HFFc6 (cell line): Measurements from ENCODE around the gene CCDC197. TPM values are rescaled to one million over a fixed set of nuclear protein-coding genes. Genes with fewer than 3 reads are reported as not detected.
A peak's percentile ranks its signal among the peaks of the same experiment; 100 is the strongest.

Source experiments
- DNase-seq: peaks from one replicate; pipeline ENCODE4 v3.0.0-alpha.2; 2018
- H3K27ac Mint-ChIP-seq: 2 replicates; pipeline ENCODE4 v1.8.0; 2020; ENCODE audit warnings: mild to moderate bottlenecking, mixed read lengths
- H3K27me3 Mint-ChIP-seq: 2 replicates; pipeline ENCODE4 v1.8.0; 2021; ENCODE audit warnings: mild to moderate bottlenecking, moderate library complexity, mixed read lengths; ENCODE audit not compliant: insufficient read depth
- H3K36me3 Mint-ChIP-seq: 2 replicates; pipeline ENCODE4 v1.8.0; 2021; ENCODE audit warnings: low read depth, mixed read lengths
- H3K4me1 Mint-ChIP-seq: 2 replicates; pipeline ENCODE4 v1.8.0; 2020; ENCODE audit warnings: low read depth, mixed read lengths
- H3K4me3 Mint-ChIP-seq: 2 replicates; pipeline ENCODE4 v1.8.0; 2020; ENCODE audit warnings: mild to moderate bottlenecking, moderate library complexity, mixed read lengths
- H3K9me3 Mint-ChIP-seq: 2 replicates; pipeline ENCODE4 v1.8.0; 2020; ENCODE audit warnings: mild to moderate bottlenecking, mixed read lengths
- total RNA-seq, 6 experiments: library from RNA; stranded (reverse); fragmentation: NEBNext Ultra II Directional; extraction: Animal tissue kit (Norgen Biotek cat#: 25700); gene quantifications; 2 replicates in 1 of 6; 3 replicates in 5 of 6; pipeline ENCODE4 v1.2.3, GENCODE V29; 2021
- TF ChIP-seq, protein P1 (sequence below): fragments of 200-600 bp; sonication (generic); IDR thresholded peaks from 2 replicates; pipeline ENCODE4 v1.5.0; 2021; ENCODE audit warnings: antibody characterized with exemption, mild to moderate bottlenecking

CCDC197 gene
- total RNA-seq, 6 experiments from 2014 or later, result not detected

DNA sequence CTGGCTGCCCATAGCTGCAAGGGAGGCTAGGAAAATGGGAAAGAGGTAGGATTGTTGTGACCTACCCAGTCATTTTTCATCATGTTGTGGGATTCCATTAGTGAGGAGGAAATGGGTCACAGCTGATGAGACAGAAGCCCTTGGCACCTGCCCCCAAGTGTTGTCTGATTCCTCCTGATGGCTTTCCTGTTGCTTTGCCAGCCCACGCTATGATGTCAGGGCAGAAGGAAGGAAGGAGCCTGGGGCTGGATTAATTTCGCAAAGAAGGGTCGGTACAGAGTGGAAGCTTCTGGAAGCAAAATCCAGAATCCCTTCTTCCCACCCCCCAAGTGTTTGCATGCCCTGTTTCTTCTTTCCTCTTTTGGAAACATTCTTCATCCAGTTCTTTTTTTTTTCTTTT, 37.8 kb downstream of the CCDC197 start:
- TF ChIP-seq, protein P1, sequence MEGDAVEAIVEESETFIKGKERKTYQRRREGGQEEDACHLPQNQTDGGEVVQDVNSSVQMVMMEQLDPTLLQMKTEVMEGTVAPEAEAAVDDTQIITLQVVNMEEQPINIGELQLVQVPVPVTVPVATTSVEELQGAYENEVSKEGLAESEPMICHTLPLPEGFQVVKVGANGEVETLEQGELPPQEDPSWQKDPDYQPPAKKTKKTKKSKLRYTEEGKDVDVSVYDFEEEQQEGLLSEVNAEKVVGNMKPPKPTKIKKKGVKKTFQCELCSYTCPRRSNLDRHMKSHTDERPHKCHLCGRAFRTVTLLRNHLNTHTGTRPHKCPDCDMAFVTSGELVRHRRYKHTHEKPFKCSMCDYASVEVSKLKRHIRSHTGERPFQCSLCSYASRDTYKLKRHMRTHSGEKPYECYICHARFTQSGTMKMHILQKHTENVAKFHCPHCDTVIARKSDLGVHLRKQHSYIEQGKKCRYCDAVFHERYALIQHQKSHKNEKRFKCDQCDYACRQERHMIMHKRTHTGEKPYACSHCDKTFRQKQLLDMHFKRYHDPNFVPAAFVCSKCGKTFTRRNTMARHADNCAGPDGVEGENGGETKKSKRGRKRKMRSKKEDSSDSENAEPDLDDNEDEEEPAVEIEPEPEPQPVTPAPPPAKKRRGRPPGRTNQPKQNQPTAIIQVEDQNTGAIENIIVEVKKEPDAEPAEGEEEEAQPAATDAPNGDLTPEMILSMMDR, result no peak
- no peaks in the 10 kb centered on the region; the same call in 1 of the 2 replicates for H3K27me3 Mint-ChIP-seq
- peaks cover 6% of the 10 kb centered on the region for H3K4me1 Mint-ChIP-seq
- H3K4me3 Mint-ChIP-seq, result no peak overlapping the region
- H3K27ac Mint-ChIP-seq, result no peak overlapping the region
- DNase-seq, result no peak
- H3K9me3 Mint-ChIP-seq, result no peaks in the 10 kb centered on the region
- H3K36me3 Mint-ChIP-seq, result no peaks in the 10 kb centered on the region

DNA sequence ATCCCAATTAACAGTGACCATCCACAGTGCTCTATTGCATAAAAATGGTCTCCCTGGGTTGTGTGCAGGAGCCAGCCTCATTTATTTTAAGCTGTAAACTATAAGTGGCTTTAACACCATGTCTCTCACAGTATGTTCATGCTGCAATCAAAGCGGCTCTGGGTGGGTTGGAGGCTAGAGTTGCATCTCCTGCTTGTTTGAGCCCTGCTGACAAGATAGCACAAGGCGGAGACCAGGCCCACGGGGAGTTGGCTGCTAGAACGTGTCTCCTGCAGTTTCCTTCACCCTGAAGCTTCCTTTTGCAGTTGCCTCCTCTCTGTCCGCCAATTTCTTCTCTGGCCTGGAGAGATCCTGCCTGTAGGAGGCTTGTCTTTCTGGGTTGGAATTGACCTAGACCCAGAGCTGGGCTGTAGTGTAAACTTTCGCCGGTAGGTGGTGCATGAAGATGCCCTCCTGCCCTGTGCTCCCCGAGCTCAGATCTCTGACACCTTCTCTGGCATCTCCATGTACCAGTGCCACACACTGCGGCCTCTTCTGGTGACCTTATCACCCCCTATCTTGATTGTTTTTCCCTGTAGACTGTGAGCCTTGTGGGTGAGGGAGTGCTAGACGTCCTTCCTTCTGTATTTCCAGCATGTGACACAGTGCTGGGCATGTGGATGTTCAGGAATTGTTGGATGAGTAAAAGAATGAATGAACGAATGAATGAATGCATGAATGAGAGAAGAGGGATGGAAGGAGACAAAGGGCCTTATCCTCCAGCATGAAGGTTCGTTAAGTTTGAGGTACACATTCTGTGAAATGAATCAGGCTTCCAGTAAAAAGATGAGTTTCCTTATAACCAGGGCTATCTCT, 39.4 kb downstream of the CCDC197 start:
- DNase-seq, result peak; percentile 80
- no peak overlapping the region for H3K27ac Mint-ChIP-seq
- no peaks in the 10 kb centered on the region for H3K9me3 Mint-ChIP-seq
- H3K4me1 Mint-ChIP-seq, result peaks cover 16% of the 10 kb centered on the region
- no peaks in the 10 kb centered on the region for H3K36me3 Mint-ChIP-seq
- no peak overlapping the region for H3K4me3 Mint-ChIP-seq
- TF ChIP-seq, protein P1, result peak; percentile 95
- peaks cover 4% of the 10 kb centered on the region; the same call in 1 of the 2 replicates for H3K27me3 Mint-ChIP-seq

DNA sequence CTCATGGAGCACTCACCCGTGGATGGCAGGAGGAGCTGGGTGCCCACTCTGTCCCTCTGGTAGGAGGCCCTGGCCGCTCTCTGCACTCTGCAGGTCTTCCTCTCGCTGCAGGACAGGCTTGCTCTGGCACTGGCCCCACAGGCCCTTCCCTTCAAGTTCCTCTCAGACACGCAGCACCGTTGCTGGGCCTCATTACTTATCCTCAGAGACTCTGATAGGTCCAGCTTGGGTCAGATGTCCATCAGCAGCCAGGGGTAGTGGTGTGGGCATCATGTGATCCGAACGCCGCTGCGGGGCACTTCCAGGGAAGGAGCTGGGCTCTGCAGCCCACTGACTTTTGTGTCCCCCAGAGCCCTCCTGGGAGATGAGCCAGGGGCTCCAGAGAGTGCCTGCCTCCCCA, 40.9 kb downstream of the CCDC197 start:
- H3K4me3 Mint-ChIP-seq, result no peak overlapping the region
- DNase-seq, result no peak
- H3K27me3 Mint-ChIP-seq, result peaks cover 4% of the 10 kb centered on the region; the same call in 1 of the 2 replicates
- no peaks in the 10 kb centered on the region for H3K36me3 Mint-ChIP-seq
- H3K9me3 Mint-ChIP-seq, result no peaks in the 10 kb centered on the region
- peaks cover 31% of the 10 kb centered on the region for H3K4me1 Mint-ChIP-seq
- H3K27ac Mint-ChIP-seq, result no peak overlapping the region
- TF ChIP-seq, protein P1, result no peak

DNA sequence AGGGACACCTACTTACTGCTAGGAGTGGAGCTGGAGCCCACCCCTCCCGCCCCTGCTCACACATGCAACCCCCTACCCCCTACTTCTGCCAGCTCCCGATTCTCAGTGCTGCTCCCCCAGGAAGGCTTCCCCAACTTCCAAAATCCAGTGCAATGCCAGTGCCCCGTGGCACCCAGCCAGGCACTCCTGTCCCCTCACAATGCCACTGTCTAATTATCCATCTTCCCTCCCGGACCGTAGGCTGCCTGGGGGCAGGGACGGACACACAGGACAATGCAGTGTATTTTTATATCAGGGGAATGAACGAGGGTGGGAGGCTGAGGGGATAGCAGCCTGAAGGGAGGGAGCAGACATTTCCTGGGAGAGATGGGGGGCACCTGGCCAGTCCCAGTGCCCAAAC, 41.4 kb downstream of the CCDC197 start:
- no peaks in the 10 kb centered on the region for H3K9me3 Mint-ChIP-seq
- peaks cover 35% of the 10 kb centered on the region for H3K4me1 Mint-ChIP-seq
- H3K27ac Mint-ChIP-seq, result no peak overlapping the region
- H3K36me3 Mint-ChIP-seq, result no peaks in the 10 kb centered on the region
- TF ChIP-seq, protein P1, result no peak
- H3K27me3 Mint-ChIP-seq, result peaks cover 4% of the 10 kb centered on the region; the same call in 1 of the 2 replicates
- H3K4me3 Mint-ChIP-seq, result no peak overlapping the region
- no peak for DNase-seq

DNA sequence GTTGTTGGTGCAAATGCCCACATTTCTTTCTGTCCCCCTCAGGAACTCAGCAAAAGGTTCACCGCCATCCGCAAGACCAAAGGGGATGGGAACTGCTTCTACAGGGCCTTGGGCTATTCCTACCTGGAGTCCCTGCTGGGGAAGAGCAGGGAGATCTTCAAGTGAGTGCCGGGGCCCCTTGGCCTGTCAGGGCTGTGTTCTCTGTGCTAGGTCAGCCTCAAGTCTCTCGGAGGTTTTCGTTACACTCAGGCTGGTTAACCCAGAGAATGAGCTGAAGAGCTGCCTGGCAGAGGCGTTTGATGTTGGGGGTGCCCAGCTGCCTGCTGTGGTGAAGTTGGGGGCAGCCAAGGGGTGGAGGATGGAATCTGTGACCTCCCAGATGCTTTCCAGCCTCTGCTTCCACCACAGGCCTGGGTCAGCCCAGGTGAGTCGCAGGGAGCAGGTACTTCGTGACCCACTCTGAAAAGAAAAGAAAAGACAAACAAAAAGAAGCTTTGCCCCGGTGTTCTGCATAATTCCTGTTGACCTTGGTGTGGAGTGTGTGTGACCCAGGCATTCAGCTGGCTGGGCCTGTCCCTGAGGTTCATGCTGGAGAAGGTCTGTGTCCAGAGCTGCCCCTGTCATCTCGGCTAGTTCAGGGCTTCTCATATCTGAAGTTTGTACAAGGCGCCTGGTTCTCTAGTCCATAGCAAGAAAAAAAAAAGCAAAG, 42.0 kb downstream of the CCDC197 start:
- peaks cover 39% of the 10 kb centered on the region for H3K4me1 Mint-ChIP-seq
- peaks cover 4% of the 10 kb centered on the region for H3K27me3 Mint-ChIP-seq
- no peak overlapping the region for H3K4me3 Mint-ChIP-seq
- no peaks in the 10 kb centered on the region for H3K9me3 Mint-ChIP-seq
- H3K27ac Mint-ChIP-seq, result no peak overlapping the region
- H3K36me3 Mint-ChIP-seq, result no peaks in the 10 kb centered on the region
- no peak for DNase-seq
- TF ChIP-seq, protein P1, result no peak
